ENCODE results near the gene POU2F1.

The POU2F1 gene

DNA sequence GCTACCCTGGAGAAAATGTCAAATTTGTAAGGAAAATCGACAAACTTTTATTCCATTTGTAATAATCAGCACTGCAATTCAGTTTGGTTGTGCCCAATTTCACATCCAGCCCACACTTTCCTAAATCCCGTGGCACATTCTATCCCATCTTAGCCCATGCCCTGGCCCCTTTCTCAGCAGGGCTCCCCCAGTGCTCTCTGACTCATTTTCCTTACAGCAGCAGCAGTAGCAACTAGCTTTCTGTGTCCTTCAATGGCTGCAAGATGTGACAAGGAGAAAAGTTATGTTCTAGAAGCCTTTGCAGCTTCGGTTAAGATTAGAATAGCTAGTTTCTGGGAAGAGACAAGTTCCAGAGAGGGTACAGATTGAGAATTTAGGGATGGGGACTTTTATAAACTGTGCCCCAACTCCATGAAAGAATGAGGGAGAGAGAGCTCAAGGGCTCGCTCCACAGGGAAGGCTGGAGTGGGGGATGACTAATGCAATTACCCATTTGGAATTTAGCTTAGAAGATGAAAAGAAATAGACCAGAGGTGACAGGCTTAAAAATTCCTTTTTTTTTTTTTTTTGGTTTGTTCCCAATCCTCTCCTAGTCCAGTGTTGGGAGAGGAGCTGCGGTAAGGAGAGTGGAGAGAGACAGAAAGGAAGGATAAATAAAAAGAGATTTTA is 47.0 kb upstream of the POU2F1 start (continued):
- TF ChIP-seq, protein P1, sequence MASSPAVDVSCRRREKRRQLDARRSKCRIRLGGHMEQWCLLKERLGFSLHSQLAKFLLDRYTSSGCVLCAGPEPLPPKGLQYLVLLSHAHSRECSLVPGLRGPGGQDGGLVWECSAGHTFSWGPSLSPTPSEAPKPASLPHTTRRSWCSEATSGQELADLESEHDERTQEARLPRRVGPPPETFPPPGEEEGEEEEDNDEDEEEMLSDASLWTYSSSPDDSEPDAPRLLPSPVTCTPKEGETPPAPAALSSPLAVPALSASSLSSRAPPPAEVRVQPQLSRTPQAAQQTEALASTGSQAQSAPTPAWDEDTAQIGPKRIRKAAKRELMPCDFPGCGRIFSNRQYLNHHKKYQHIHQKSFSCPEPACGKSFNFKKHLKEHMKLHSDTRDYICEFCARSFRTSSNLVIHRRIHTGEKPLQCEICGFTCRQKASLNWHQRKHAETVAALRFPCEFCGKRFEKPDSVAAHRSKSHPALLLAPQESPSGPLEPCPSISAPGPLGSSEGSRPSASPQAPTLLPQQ (tag by site-specific recombination; IDR thresholded peaks at IDR 0.05), result 0 out of 2 replicates have a peak, but pooled peaks have one; percentile 14
- TF ChIP-seq ZNF830 (tag by site-specific recombination; IDR thresholded peaks at IDR 0.05; ENCODE audit: low read depth) (no peak), WT1 (tag by site-specific recombination; IDR thresholded peaks at IDR 0.05) (no peak)

DNA sequence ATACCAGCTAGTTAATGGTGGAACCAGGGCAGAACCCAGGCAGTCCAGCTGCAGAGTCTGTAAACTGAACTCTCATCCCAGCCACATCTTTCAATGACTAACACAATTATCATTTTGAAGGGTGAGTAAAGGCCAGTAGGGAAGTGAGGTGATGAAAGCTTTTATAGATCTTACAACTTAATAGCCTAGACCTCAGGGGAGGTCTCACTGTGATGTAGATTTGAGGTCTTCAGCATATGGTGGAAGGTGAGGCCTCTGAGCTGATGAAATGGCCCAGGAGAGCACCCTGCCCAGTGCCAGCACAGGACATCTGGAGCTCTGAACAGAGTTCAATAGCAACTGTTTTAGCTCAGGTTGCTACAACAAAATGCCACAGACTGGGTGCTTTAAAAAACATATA is 44.8 kb upstream of the POU2F1 start:
- CTCF ChIA-PET, result interaction anchor here (0.6 to 1.3 kb wide), 3 partner anchors 9 to 222 kb away, joined by 3 to 6 read pairs (median 3); no protein-coding TSS in a partner anchor
- H3K9me3 ChIP-seq (ENCODE audit: control insufficient read depth, insufficient read depth, low read depth, low read length), result no peaks in the 10 kb centered on the region
- H3K4me3 ChIP-seq (ENCODE audit: low read depth, low read length), result no peak overlapping the region
- POLR2A ChIA-PET, result interaction anchor here (0.6 to 1.5 kb wide), 2 partner anchors 44 to 114 kb away, joined by 3 to 8 read pairs; partner anchors contain the start of gene POU2F1
- H3K27ac ChIP-seq (ENCODE audit: extremely low read depth, low read depth, low read length), result no peak overlapping the region
- H3K36me3 ChIP-seq (ENCODE audit: control insufficient read depth in 2 of 2, insufficient read depth in 1 of 2, low read length in 2 of 2), result no peaks in the 10 kb centered on the region
- no peaks in the 10 kb centered on the region for H3K4me1 ChIP-seq (ENCODE audit: control insufficient read depth, insufficient read depth, low read length)
- no peak for TF ChIP-seq ZNF529 (tag by site-specific recombination; IDR thresholded peaks at IDR 0.05; ENCODE audit: insufficient replicate concordance)
- no peak for TF ChIP-seq ZNF155 (tag by site-specific recombination; IDR thresholded peaks at IDR 0.05)
- TF ChIP-seq ZNF777 (tag by site-specific recombination; IDR thresholded peaks at IDR 0.05; ENCODE audit: borderline replicate concordance), result no peak
- no peak for TF ChIP-seq EGR2 (tag by site-specific recombination; IDR thresholded peaks at IDR 0.05; ENCODE audit: low read depth)
- TF ChIP-seq ZNF660 (tag by site-specific recombination; IDR thresholded peaks at IDR 0.05), result no peak
- TF ChIP-seq ZNF558 (tag by site-specific recombination; IDR thresholded peaks at IDR 0.05), result peak; percentile 44; the same call in 1 of the 2 replicates
- TF ChIP-seq ZNF521 (tag by site-specific recombination; IDR thresholded peaks at IDR 0.05), result no peak
- TF ChIP-seq SP7 (tag by site-specific recombination; IDR thresholded peaks at IDR 0.05), result no peak
- no peak for TF ChIP-seq ZNF132 (tag by site-specific recombination; IDR thresholded peaks at IDR 0.05; ENCODE audit: borderline replicate concordance)
- TF ChIP-seq, protein P1 (tag by site-specific recombination; IDR thresholded peaks at IDR 0.05), result peak; percentile 64; the same call in 1 of the 2 replicates
- TF ChIP-seq ZNF2 (tag by site-specific recombination; IDR thresholded peaks at IDR 0.05), result no peak
- TF ChIP-seq, protein P2, sequence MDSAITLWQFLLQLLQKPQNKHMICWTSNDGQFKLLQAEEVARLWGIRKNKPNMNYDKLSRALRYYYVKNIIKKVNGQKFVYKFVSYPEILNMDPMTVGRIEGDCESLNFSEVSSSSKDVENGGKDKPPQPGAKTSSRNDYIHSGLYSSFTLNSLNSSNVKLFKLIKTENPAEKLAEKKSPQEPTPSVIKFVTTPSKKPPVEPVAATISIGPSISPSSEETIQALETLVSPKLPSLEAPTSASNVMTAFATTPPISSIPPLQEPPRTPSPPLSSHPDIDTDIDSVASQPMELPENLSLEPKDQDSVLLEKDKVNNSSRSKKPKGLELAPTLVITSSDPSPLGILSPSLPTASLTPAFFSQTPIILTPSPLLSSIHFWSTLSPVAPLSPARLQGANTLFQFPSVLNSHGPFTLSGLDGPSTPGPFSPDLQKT (IDR thresholded peaks at IDR 0.05; ENCODE audit: borderline replicate concordance, low read depth, low read length), result no peak
- TF ChIP-seq, protein P3, sequence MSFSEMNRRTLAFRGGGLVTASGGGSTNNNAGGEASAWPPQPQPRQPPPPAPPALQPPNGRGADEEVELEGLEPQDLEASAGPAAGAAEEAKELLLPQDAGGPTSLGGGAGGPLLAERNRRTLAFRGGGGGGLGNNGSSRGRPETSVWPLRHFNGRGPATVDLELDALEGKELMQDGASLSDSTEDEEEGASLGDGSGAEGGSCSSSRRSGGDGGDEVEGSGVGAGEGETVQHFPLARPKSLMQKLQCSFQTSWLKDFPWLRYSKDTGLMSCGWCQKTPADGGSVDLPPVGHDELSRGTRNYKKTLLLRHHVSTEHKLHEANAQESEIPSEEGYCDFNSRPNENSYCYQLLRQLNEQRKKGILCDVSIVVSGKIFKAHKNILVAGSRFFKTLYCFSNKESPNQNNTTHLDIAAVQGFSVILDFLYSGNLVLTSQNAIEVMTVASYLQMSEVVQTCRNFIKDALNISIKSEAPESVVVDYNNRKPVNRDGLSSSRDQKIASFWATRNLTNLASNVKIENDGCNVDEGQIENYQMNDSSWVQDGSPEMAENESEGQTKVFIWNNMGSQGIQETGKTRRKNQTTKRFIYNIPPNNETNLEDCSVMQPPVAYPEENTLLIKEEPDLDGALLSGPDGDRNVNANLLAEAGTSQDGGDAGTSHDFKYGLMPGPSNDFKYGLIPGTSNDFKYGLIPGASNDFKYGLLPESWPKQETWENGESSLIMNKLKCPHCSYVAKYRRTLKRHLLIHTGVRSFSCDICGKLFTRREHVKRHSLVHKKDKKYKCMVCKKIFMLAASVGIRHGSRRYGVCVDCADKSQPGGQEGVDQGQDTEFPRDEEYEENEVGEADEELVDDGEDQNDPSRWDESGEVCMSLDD (tag by site-specific recombination; IDR thresholded peaks at IDR 0.05), result no peak
- TF ChIP-seq, protein P4, sequence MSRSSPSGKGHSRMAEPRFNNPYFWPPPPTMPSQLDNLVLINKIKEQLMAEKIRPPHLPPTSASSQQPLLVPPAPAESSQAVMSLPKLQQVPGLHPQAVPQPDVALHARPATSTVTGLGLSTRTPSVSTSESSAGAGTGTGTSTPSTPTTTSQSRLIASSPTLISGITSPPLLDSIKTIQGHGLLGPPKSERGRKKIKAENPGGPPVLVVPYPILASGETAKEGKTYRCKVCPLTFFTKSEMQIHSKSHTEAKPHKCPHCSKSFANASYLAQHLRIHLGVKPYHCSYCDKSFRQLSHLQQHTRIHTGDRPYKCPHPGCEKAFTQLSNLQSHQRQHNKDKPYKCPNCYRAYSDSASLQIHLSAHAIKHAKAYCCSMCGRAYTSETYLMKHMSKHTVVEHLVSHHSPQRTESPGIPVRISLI (tag by site-specific recombination; IDR thresholded peaks at IDR 0.05), result no peak
- no peak for TF ChIP-seq ZNF274 (IDR thresholded peaks at IDR 0.05; ENCODE audit: low read length)
- no peak for TF ChIP-seq ZNF274 (tag by site-specific recombination; IDR thresholded peaks at IDR 0.05; ENCODE audit: borderline replicate concordance)
- 0 out of 2 replicates have a peak, but pooled peaks have one; percentile 36 for TF ChIP-seq ZNF335 (tag by site-specific recombination; conservative IDR thresholded peaks at IDR 0.05)
- TF ChIP-seq ZNF560 (tag by site-specific recombination; IDR thresholded peaks at IDR 0.05; ENCODE audit: borderline replicate concordance), result no peak
- TF ChIP-seq GLIS1 (tag by site-specific recombination; IDR thresholded peaks at IDR 0.05), result peak; percentile 72
- 0 out of 2 replicates have a peak, but pooled peaks have one; percentile 31 for TF ChIP-seq OSR2 (tag by site-specific recombination; IDR thresholded peaks at IDR 0.05)

All from HEK293 (cell line).